GM19452 (cell line): ENCODE results near the gene HSDL1.
A peak's percentile ranks its signal among the peaks of the same experiment; 100 is the strongest.
"Not testable (repeated sequence)": the region's sequence is repeated elsewhere in the genome, so short reads cannot be mapped to it uniquely, and the experiment has no call there.

Source experiments
- ATAC-seq: cut with Tn5 transposase; IDR thresholded peaks from one replicate; pipeline ENCODE4 v1.9.1; 2021; ENCODE audit not compliant: unreplicated experiment

HSDL1 gene

GRCh38 chr16:84139628-84140258 is 5.2 kb downstream of the HSDL1 start:
- ATAC-seq: no peak

- no peak for ATAC-seq
Observed at GRCh38 chr16:84138824-84139627, 6.0 kb downstream of the HSDL1 start.

GRCh38 chr16:84138500-84138823 is 6.5 kb downstream of the HSDL1 start:
- no peak for ATAC-seq

GRCh38 chr16:84137769-84138357 is 7.1 kb downstream of the HSDL1 start:
- ATAC-seq: no peak

GRCh38 chr16:84137287-84137686 is 7.7 kb downstream of the HSDL1 start:
- no peak for ATAC-seq

- ATAC-seq: no peak
Observed at GRCh38 chr16:84136331-84137125, 8.4 kb downstream of the HSDL1 start.

- no peak for ATAC-seq
Observed at GRCh38 chr16:84132527-84133285, 12.3 kb downstream of the HSDL1 start.

- ATAC-seq: no peak
Observed at GRCh38 chr16:84131117-84131516, 13.9 kb downstream of the HSDL1 start.

- no peak for ATAC-seq
Observed at GRCh38 chr16:84124257-84125073, 20.5 kb downstream of the HSDL1 start.

GRCh38 chr16:84121007-84121406 is 24.0 kb downstream of the HSDL1 start:
- no peak for ATAC-seq

- ATAC-seq: no peak
Observed at GRCh38 chr16:84120023-84120422, 25.0 kb downstream of the HSDL1 start.

GRCh38 chr16:84119368-84119767 is 25.6 kb downstream of the HSDL1 start:
- ATAC-seq: no peak

- ATAC-seq: not testable (repeated sequence)
Observed at GRCh38 chr16:84118315-84118714, 26.7 kb downstream of the HSDL1 start.

GRCh38 chr16:84117494-84117843 is 27.5 kb downstream of the HSDL1 start:
- ATAC-seq: no peak

- ATAC-seq: peak; percentile 89
Observed at GRCh38 chr16:84116720-84117493, 28.1 kb downstream of the HSDL1 start, which contains the start of gene MBTPS1. TSS of gene MBTPS1 (minus strand) at chr16:84116942. CDS start at chr16:84101783, 15,159 bp downstream.

GRCh38 chr16:84115919-84116719 is 28.9 kb downstream of the HSDL1 start:
- peak; percentile 42 for ATAC-seq

- not testable (repeated sequence) for ATAC-seq
Observed at GRCh38 chr16:84111949-84112348, 33.0 kb downstream of the HSDL1 start.

GRCh38 chr16:84111525-84111924 is 33.5 kb downstream of the HSDL1 start:
- ATAC-seq: no peak
